H9 (cell line): ENCODE measurements around the gene CCDC92B. TPM values are rescaled to one million over a fixed set of nuclear protein-coding genes. Genes with fewer than 3 reads are reported as not detected.
A peak's percentile ranks its signal among the peaks of the same experiment; 100 is the strongest.

Source experiments
- DNase-seq: peaks from one replicate; pipeline ENCODE4 v3.0.0-alpha.2; 2017
- H2AFZ ChIP-seq: one replicate; pipeline ENCODE4 v1.6.1; 2013; ENCODE audit warnings: mild to moderate bottlenecking, low read length, control low read depth, moderate library complexity
- H2AK5ac ChIP-seq: 2 replicates; pipeline ENCODE4 v1.6.1; 2013; ENCODE audit warnings: low read length, control low read depth, mixed read lengths; ENCODE audit not compliant: insufficient read length
- H2BK120ac ChIP-seq: one replicate; pipeline ENCODE4 v1.6.1; 2013; ENCODE audit warnings: low read depth, mild to moderate bottlenecking, low read length, control low read depth, inconsistent platforms; ENCODE audit not compliant: poor library complexity, severe bottlenecking
- H2BK12ac ChIP-seq: 2 replicates; pipeline ENCODE4 v1.6.1; 2013; ENCODE audit warnings: low read length, control low read depth, mixed read lengths, low read depth; ENCODE audit not compliant: insufficient read length
- H2BK15ac ChIP-seq: 2 replicates; pipeline ENCODE4 v1.6.1; 2013; ENCODE audit warnings: low read depth, low read length, control low read depth
- H2BK20ac ChIP-seq: one replicate; pipeline ENCODE4 v1.6.1; 2013; ENCODE audit warnings: low read depth, mild to moderate bottlenecking, low read length, control low read depth, inconsistent platforms; ENCODE audit not compliant: poor library complexity, severe bottlenecking
- H2BK5ac ChIP-seq: 2 replicates; pipeline ENCODE4 v1.6.1; 2013; ENCODE audit warnings: low read length, control low read depth, mixed read lengths; ENCODE audit not compliant: insufficient read length
- H3K14ac ChIP-seq: 2 replicates; pipeline ENCODE4 v1.6.1; 2013; ENCODE audit warnings: low read length, control low read depth; ENCODE audit not compliant: insufficient read depth
- H3K18ac ChIP-seq: 2 replicates; pipeline ENCODE4 v1.6.1; 2013; ENCODE audit warnings: low read depth, mild to moderate bottlenecking, mixed read lengths, low read length, control low read depth; ENCODE audit not compliant: insufficient read length
- H3K23ac ChIP-seq: 2 replicates; pipeline ENCODE4 v1.6.1; 2013; ENCODE audit warnings: low read length, control low read depth, mixed read lengths, low read depth; ENCODE audit not compliant: insufficient read length
- H3K23me2 ChIP-seq: 2 replicates; pipeline ENCODE4 v1.6.1; 2013; ENCODE audit warnings: low read depth, mild to moderate bottlenecking, mixed read lengths, low read length, control low read depth; ENCODE audit not compliant: insufficient read length, poor library complexity, severe bottlenecking
- H3K27ac ChIP-seq: 2 replicates; pipeline ENCODE4 v1.5.1; 2013; ENCODE audit warnings: low read length, control low read depth, mixed read lengths, low read depth; ENCODE audit not compliant: insufficient read length
- H3K27me3 ChIP-seq: 2 replicates; pipeline ENCODE4 v1.6.1; 2013; ENCODE audit warnings: low read length, control low read depth, inconsistent platforms; ENCODE audit not compliant: insufficient read depth
- H3K4ac ChIP-seq: 2 replicates; pipeline ENCODE4 v1.6.1; 2013; ENCODE audit warnings: low read depth, mild to moderate bottlenecking, control low read depth, inconsistent platforms, low read length, moderate library complexity
- H3K4me1 ChIP-seq: 2 replicates; pipeline ENCODE4 v1.6.1; 2013; ENCODE audit warnings: low read length, control low read depth, inconsistent platforms; ENCODE audit not compliant: insufficient read depth
- H3K4me2 ChIP-seq: 2 replicates; pipeline ENCODE4 v1.6.1; 2013; ENCODE audit warnings: low read length, control low read depth, mixed read lengths; ENCODE audit not compliant: insufficient read length, insufficient read depth
- H3K56ac ChIP-seq: 2 replicates; pipeline ENCODE4 v1.6.1; 2013; ENCODE audit warnings: low read depth, mild to moderate bottlenecking, mixed read lengths, low read length, control low read depth; ENCODE audit not compliant: insufficient read length
- H3K79me1 ChIP-seq: 2 replicates; pipeline ENCODE4 v1.6.1; 2013; ENCODE audit warnings: low read depth, mild to moderate bottlenecking, moderate library complexity, low read length, control low read depth, inconsistent platforms; ENCODE audit not compliant: insufficient read depth, poor library complexity, severe bottlenecking
- H3K79me2 ChIP-seq: 2 replicates; pipeline ENCODE4 v1.6.1; 2013; ENCODE audit warnings: low read length, control low read depth, inconsistent platforms; ENCODE audit not compliant: insufficient read depth
- H3K9ac ChIP-seq: 2 replicates; pipeline ENCODE4 v1.6.1; 2013; ENCODE audit warnings: low read length, control low read depth, mixed read lengths; ENCODE audit not compliant: insufficient read length; ENCODE audit errors: extremely low read depth
- H3K9me3 ChIP-seq: one replicate; pipeline ENCODE4 v1.6.1; 2013; ENCODE audit warnings: low read depth, low read length, inconsistent platforms; ENCODE audit not compliant: control insufficient read depth
- H3T11ph ChIP-seq: one replicate; pipeline ENCODE4 v1.6.1; 2013; ENCODE audit warnings: mild to moderate bottlenecking, low read length, control low read depth, inconsistent platforms
- H4K20me1 ChIP-seq: one replicate; pipeline ENCODE4 v1.6.1; 2013; ENCODE audit not compliant: control insufficient read depth, insufficient read length, insufficient read depth
- H4K5ac ChIP-seq: 2 replicates; pipeline ENCODE4 v1.6.1; 2013; ENCODE audit warnings: low read depth, mild to moderate bottlenecking, mixed read lengths, low read length, control low read depth; ENCODE audit not compliant: insufficient read length
- H4K8ac ChIP-seq: replicated peaks from 2 replicates; pipeline ENCODE4 v1.6.1; 2013; ENCODE audit warnings: low read length, control low read depth, mixed read lengths, low read depth; ENCODE audit not compliant: insufficient read length
- H4K91ac ChIP-seq: 2 replicates; pipeline ENCODE4 v1.6.1; 2013; ENCODE audit warnings: low read depth, mild to moderate bottlenecking, moderate library complexity, mixed read lengths, low read length, control low read depth; ENCODE audit not compliant: insufficient read length
- H3K27ac Mint-ChIP-seq, 3 experiments: 2 replicates in 2 of 3; 3 replicates in 1 of 3; pipeline ENCODE4 v1.8.0; 2020 to 2021; ENCODE audit warnings: mixed read lengths in 3 of 3, mild to moderate bottlenecking in 1 of 3, moderate library complexity in 1 of 3
- H3K27me3 Mint-ChIP-seq: 2 replicates; pipeline ENCODE4 v1.8.0; 2021; ENCODE audit warnings: low read depth, mild to moderate bottlenecking, moderate library complexity, mixed read lengths
- H3K36me3 Mint-ChIP-seq, 3 experiments: 2 replicates in 2 of 3; 3 replicates in 1 of 3; pipeline ENCODE4 v1.8.0; 2020 to 2021; ENCODE audit warnings: low read depth in 3 of 3, mixed read lengths in 3 of 3; ENCODE audit not compliant: insufficient read depth in 1 of 3
- H3K4me1 Mint-ChIP-seq, 2 experiments: 2 replicates each; pipeline ENCODE4 v1.8.0; 2020; ENCODE audit warnings: mixed read lengths in 2 of 2
- H3K4me3 Mint-ChIP-seq, 2 experiments: 2 replicates in 1 of 2; 3 replicates in 1 of 2; pipeline ENCODE4 v1.8.0; 2020 to 2021; ENCODE audit warnings: mild to moderate bottlenecking in 2 of 2, mixed read lengths in 2 of 2, moderate library complexity in 1 of 2
- H3K9me3 Mint-ChIP-seq, 2 experiments: 2 replicates in 1 of 2; 3 replicates in 1 of 2; pipeline ENCODE4 v1.8.0; 2020; ENCODE audit warnings: mild to moderate bottlenecking in 2 of 2, mixed read lengths in 2 of 2, moderate library complexity in 1 of 2
- WGBS: extraction: QIAGEN DNeasy Blood & Tissue Kit; methylation state at CpG from one replicate; pipeline ENCODE4 v1.1.7; 2013; ENCODE audit warnings: missing lambda C conversion rate, low lambda C conversion rate, mixed read lengths; ENCODE audit not compliant: insufficient read length; ENCODE audit errors: extremely low coverage; 5-methylcytosine and 5-hydroxymethylcytosine counted together
- total RNA-seq: library from RNA; stranded (reverse); gene quantifications from 2 replicates; pipeline ENCODE4 v1.2.1, GENCODE V29; 2021
- TF ChIP-seq, protein P1 (sequence below): fragments of 200-600 bp; sonication (generic); conservative IDR thresholded peaks from 3 replicates; pipeline ENCODE4 v1.8.0; 2021; ENCODE audit warnings: antibody characterized with exemption, mild to moderate bottlenecking

CCDC92B gene
- total RNA-seq, 1 experiment from 2014 or later: 8.0 TPM

DNA sequence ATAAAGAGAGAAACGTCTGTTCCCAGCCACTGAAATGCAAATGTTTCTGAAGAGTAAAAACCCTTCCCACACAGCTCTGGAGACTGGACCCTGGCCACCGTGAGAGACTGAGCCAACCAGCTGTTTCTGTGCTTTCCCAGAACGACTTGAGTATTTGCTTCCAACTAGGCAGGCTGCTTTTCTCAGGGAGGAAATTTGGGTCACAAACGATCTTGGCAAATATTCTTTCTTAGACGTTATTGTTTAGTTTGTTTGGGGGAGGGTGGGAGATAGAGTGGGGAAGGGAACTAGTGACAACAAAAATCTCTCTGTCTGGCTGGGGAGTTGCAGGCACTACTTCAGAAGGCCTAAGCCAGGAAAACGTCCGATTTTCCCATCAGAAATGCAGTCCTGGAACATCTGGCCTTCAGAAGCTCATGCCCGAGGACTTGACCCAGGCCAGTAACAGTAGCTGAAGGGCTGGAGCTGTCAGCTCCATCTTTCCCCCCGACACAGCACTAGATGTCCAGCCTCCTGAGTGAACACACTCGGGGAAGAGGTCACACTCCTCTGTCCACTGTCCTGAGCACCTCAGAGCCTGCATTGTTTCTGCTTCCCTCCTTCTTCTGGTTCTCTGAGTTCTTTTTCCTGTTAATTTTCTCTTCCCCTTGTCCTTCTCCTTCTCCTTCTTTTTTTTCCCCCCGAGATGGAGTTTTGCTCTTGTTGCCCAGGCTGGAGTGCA lies 4.0 kb downstream of the CCDC92B start:
- no peaks in the 10 kb centered on the region for H3K27me3 ChIP-seq
- no peak overlapping the region for H4K91ac ChIP-seq
- no peak overlapping the region for H2AFZ ChIP-seq
- peaks cover 5% of the 10 kb centered on the region for H3K23me2 ChIP-seq
- H3K9me3 Mint-ChIP-seq: no peaks in the 10 kb centered on the region
- no peaks in the 10 kb centered on the region for H3K4me1 ChIP-seq
- H3K9me3 ChIP-seq: no peaks in the 10 kb centered on the region
- peaks cover 0 to 8% (median 0%) of the 10 kb centered on the region in 3 experiments; a peak in 2 of 7 replicates for H3K36me3 Mint-ChIP-seq
- H3K23ac ChIP-seq: no peak overlapping the region
- H3K79me1 ChIP-seq: no peaks in the 10 kb centered on the region
- H3K79me2 ChIP-seq: no peaks in the 10 kb centered on the region
- no peak overlapping the region for H2BK15ac ChIP-seq
- no peak overlapping the region for H3K14ac ChIP-seq
- H2BK5ac ChIP-seq: no peak overlapping the region
- H3K18ac ChIP-seq: no peak overlapping the region
- H3K27me3 Mint-ChIP-seq: peaks cover 12% of the 10 kb centered on the region
- TF ChIP-seq, protein P1, sequence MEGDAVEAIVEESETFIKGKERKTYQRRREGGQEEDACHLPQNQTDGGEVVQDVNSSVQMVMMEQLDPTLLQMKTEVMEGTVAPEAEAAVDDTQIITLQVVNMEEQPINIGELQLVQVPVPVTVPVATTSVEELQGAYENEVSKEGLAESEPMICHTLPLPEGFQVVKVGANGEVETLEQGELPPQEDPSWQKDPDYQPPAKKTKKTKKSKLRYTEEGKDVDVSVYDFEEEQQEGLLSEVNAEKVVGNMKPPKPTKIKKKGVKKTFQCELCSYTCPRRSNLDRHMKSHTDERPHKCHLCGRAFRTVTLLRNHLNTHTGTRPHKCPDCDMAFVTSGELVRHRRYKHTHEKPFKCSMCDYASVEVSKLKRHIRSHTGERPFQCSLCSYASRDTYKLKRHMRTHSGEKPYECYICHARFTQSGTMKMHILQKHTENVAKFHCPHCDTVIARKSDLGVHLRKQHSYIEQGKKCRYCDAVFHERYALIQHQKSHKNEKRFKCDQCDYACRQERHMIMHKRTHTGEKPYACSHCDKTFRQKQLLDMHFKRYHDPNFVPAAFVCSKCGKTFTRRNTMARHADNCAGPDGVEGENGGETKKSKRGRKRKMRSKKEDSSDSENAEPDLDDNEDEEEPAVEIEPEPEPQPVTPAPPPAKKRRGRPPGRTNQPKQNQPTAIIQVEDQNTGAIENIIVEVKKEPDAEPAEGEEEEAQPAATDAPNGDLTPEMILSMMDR: no peak
- no peak overlapping the region for H3K4me2 ChIP-seq
- no peak overlapping the region for H3K27ac ChIP-seq
- H4K20me1 ChIP-seq: no peaks in the 10 kb centered on the region
- no peak overlapping the region for H4K8ac ChIP-seq
- peak overlapping the region in 1 of 3 experiments; percentile 73; a peak in 2 of 7 replicates for H3K27ac Mint-ChIP-seq
- H3K4me3 Mint-ChIP-seq: no peak overlapping the region; a peak in 1 of 5 replicates
- no peak overlapping the region for H2BK20ac ChIP-seq
- no peak overlapping the region for H4K5ac ChIP-seq
- WGBS: no CpG with 5 or more reads among the region's 11 CpGs
- H3K9ac ChIP-seq: no peak overlapping the region
- no peak overlapping the region for H3K4ac ChIP-seq
- no peak overlapping the region for H2BK12ac ChIP-seq
- H3T11ph ChIP-seq: no peak overlapping the region
- no peak overlapping the region for H3K56ac ChIP-seq
- no peak overlapping the region for H2AK5ac ChIP-seq
- no peak overlapping the region for H2BK120ac ChIP-seq
- no peak for DNase-seq
- H3K4me1 Mint-ChIP-seq: peaks cover 8 to 14% of the 10 kb centered on the region in 2 experiments
